GM19395 (cell line): Measurements from ENCODE around the gene AGO4.
A peak's percentile ranks its signal among the peaks of the same experiment; 100 is the strongest.

Experiments used
- ATAC-seq: cut with Tn5 transposase; IDR thresholded peaks from one replicate; pipeline ENCODE4 v1.9.1; 2021; ENCODE audit warnings: mild to moderate bottlenecking, moderate library complexity; ENCODE audit not compliant: unreplicated experiment

The AGO4 gene

DNA sequence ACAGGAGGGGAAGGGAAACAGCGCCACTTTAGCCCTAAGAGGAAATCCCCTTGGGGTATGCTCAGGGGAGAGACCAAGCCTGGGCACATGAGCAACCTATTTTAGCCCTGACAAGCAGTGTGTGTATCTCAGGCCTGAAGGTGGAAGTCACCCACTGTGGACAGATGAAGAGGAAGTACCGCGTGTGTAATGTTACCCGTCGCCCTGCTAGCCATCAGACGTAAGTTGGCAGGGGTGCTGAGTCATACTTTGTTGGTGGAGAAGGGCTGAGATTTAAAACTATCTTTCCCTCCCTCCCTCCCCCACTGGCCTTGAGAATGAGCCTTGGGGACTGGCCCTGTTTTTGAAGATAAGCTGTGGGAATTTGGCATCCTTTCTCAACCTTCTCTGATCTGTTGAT, 86.4 kb downstream of the AGO4 start:
- ATAC-seq: peak; percentile 58

GRCh38 chr1:35894656-35895055, 86.8 kb downstream of the AGO4 start:
- no peak for ATAC-seq

DNA sequence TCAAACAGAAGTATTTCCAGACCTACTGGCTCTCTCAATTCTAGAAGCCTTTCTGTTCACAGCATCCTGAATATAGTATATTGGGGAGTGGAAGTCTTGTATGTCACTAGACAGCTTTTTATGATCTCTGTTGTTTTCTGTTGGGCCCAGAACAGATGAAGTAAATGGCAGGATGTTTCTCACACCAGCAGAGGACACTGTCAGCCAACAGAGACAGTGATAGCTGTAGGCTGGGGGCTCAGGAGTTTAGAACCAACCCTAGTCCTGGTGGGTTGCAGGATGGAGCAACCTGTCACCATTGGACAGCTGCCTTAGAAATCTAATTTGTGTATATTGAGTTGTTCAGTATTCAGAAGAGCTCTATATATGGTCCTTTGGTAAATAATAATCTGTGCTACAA, 92.1 kb downstream of the AGO4 start:
- no peak for ATAC-seq

DNA sequence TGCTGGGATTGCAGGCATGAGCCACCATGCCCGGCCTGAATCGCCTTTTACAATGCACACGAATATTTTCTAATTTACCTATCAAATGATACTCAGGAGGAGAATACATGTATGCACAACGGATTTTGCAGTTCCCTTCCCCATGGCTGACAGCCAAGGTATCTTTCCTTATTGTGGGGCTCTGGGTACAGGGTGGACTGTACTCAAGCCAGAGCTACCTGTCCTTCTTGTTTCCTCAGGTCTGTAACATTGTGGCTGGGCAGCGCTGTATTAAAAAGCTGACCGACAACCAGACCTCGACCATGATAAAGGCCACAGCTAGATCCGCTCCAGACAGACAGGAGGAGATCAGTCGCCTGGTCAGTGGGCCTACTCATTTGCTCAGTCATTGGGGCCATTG, 93.4 kb downstream of the AGO4 start:
- ATAC-seq: no peak

DNA sequence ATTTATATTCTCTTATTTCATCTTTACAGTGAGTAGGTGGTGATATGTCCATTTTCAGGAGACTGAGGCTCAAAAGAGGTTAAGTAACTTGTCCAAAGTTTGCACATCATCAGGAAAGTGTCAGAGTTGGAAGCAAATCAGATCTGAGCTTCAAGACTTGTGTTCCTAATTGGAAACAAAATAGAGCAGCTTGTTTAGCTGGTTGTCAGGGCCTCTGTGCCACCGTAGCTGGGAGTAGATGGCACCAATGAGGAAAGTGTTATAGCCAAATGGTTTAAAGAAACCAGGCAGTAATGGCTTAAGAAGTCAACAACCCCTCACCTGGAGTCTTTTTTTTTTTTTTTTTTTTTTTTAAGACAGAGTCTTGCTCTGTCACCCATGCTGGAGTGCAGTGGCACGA, 94.9 kb downstream of the AGO4 start:
- ATAC-seq: no peak
